Measurements from ENCODE around the gene POFUT1. TPM values are rescaled to one million over a fixed set of nuclear protein-coding genes. Genes with fewer than 3 reads are reported as not detected.

Gene POFUT1
- total and polyA plus RNA-seq, 2 of the 8 experiments (the other 6 are each of a cell fraction or from before 2014, with no cell fraction given), result 19.4 to 24.4 TPM

GRCh38 chr20:32165836-32166545 is 41.7 kb upstream of the POFUT1 start (continued):
- no peak for TF ChIP-seq HDAC6 (IDR thresholded peaks at IDR 0.05; ENCODE audit: low read depth, low read length)
